H9 (cell line): ENCODE measurements around the gene DNAJC10. TPM values are rescaled to one million over a fixed set of nuclear protein-coding genes. Genes with fewer than 3 reads are reported as not detected.

Experiments
- DNase-seq: peaks from one replicate; pipeline ENCODE4 v3.0.0-alpha.2; 2017
- H2AFZ ChIP-seq: one replicate; pipeline ENCODE4 v1.6.1; 2013; ENCODE audit warnings: mild to moderate bottlenecking, low read length, control low read depth, moderate library complexity
- H2AK5ac ChIP-seq: 2 replicates; pipeline ENCODE4 v1.6.1; 2013; ENCODE audit warnings: low read length, control low read depth, mixed read lengths; ENCODE audit not compliant: insufficient read length
- H2BK120ac ChIP-seq: one replicate; pipeline ENCODE4 v1.6.1; 2013; ENCODE audit warnings: low read depth, mild to moderate bottlenecking, low read length, control low read depth, inconsistent platforms; ENCODE audit not compliant: poor library complexity, severe bottlenecking
- H2BK12ac ChIP-seq: 2 replicates; pipeline ENCODE4 v1.6.1; 2013; ENCODE audit warnings: low read length, control low read depth, mixed read lengths, low read depth; ENCODE audit not compliant: insufficient read length
- H2BK15ac ChIP-seq: 2 replicates; pipeline ENCODE4 v1.6.1; 2013; ENCODE audit warnings: low read depth, low read length, control low read depth
- H2BK20ac ChIP-seq: one replicate; pipeline ENCODE4 v1.6.1; 2013; ENCODE audit warnings: low read depth, mild to moderate bottlenecking, low read length, control low read depth, inconsistent platforms; ENCODE audit not compliant: poor library complexity, severe bottlenecking
- H2BK5ac ChIP-seq: 2 replicates; pipeline ENCODE4 v1.6.1; 2013; ENCODE audit warnings: low read length, control low read depth, mixed read lengths; ENCODE audit not compliant: insufficient read length
- H3K14ac ChIP-seq: 2 replicates; pipeline ENCODE4 v1.6.1; 2013; ENCODE audit warnings: low read length, control low read depth; ENCODE audit not compliant: insufficient read depth
- H3K18ac ChIP-seq: 2 replicates; pipeline ENCODE4 v1.6.1; 2013; ENCODE audit warnings: low read depth, mild to moderate bottlenecking, mixed read lengths, low read length, control low read depth; ENCODE audit not compliant: insufficient read length
- H3K23ac ChIP-seq: 2 replicates; pipeline ENCODE4 v1.6.1; 2013; ENCODE audit warnings: low read length, control low read depth, mixed read lengths, low read depth; ENCODE audit not compliant: insufficient read length
- H3K23me2 ChIP-seq: 2 replicates; pipeline ENCODE4 v1.6.1; 2013; ENCODE audit warnings: low read depth, mild to moderate bottlenecking, mixed read lengths, low read length, control low read depth; ENCODE audit not compliant: insufficient read length, poor library complexity, severe bottlenecking
- H3K27ac ChIP-seq: 2 replicates; pipeline ENCODE4 v1.5.1; 2013; ENCODE audit warnings: low read length, control low read depth, mixed read lengths, low read depth; ENCODE audit not compliant: insufficient read length
- H3K27me3 ChIP-seq: 2 replicates; pipeline ENCODE4 v1.6.1; 2013; ENCODE audit warnings: low read length, control low read depth, inconsistent platforms; ENCODE audit not compliant: insufficient read depth
- H3K4ac ChIP-seq: 2 replicates; pipeline ENCODE4 v1.6.1; 2013; ENCODE audit warnings: low read depth, mild to moderate bottlenecking, control low read depth, inconsistent platforms, low read length, moderate library complexity
- H3K4me1 ChIP-seq: 2 replicates; pipeline ENCODE4 v1.6.1; 2013; ENCODE audit warnings: low read length, control low read depth, inconsistent platforms; ENCODE audit not compliant: insufficient read depth
- H3K4me2 ChIP-seq: 2 replicates; pipeline ENCODE4 v1.6.1; 2013; ENCODE audit warnings: low read length, control low read depth, mixed read lengths; ENCODE audit not compliant: insufficient read length, insufficient read depth
- H3K56ac ChIP-seq: 2 replicates; pipeline ENCODE4 v1.6.1; 2013; ENCODE audit warnings: low read depth, mild to moderate bottlenecking, mixed read lengths, low read length, control low read depth; ENCODE audit not compliant: insufficient read length
- H3K79me1 ChIP-seq: 2 replicates; pipeline ENCODE4 v1.6.1; 2013; ENCODE audit warnings: low read depth, mild to moderate bottlenecking, moderate library complexity, low read length, control low read depth, inconsistent platforms; ENCODE audit not compliant: insufficient read depth, poor library complexity, severe bottlenecking
- H3K79me2 ChIP-seq: 2 replicates; pipeline ENCODE4 v1.6.1; 2013; ENCODE audit warnings: low read length, control low read depth, inconsistent platforms; ENCODE audit not compliant: insufficient read depth
- H3K9ac ChIP-seq: 2 replicates; pipeline ENCODE4 v1.6.1; 2013; ENCODE audit warnings: low read length, control low read depth, mixed read lengths; ENCODE audit not compliant: insufficient read length; ENCODE audit errors: extremely low read depth
- H3K9me3 ChIP-seq: one replicate; pipeline ENCODE4 v1.6.1; 2013; ENCODE audit warnings: low read depth, low read length, inconsistent platforms; ENCODE audit not compliant: control insufficient read depth
- H3T11ph ChIP-seq: one replicate; pipeline ENCODE4 v1.6.1; 2013; ENCODE audit warnings: mild to moderate bottlenecking, low read length, control low read depth, inconsistent platforms
- H4K20me1 ChIP-seq: one replicate; pipeline ENCODE4 v1.6.1; 2013; ENCODE audit not compliant: control insufficient read depth, insufficient read length, insufficient read depth
- H4K5ac ChIP-seq: 2 replicates; pipeline ENCODE4 v1.6.1; 2013; ENCODE audit warnings: low read depth, mild to moderate bottlenecking, mixed read lengths, low read length, control low read depth; ENCODE audit not compliant: insufficient read length
- H4K8ac ChIP-seq: replicated peaks from 2 replicates; pipeline ENCODE4 v1.6.1; 2013; ENCODE audit warnings: low read length, control low read depth, mixed read lengths, low read depth; ENCODE audit not compliant: insufficient read length
- H4K91ac ChIP-seq: 2 replicates; pipeline ENCODE4 v1.6.1; 2013; ENCODE audit warnings: low read depth, mild to moderate bottlenecking, moderate library complexity, mixed read lengths, low read length, control low read depth; ENCODE audit not compliant: insufficient read length
- H3K27ac Mint-ChIP-seq, 3 experiments: 2 replicates in 2 of 3; 3 replicates in 1 of 3; pipeline ENCODE4 v1.8.0; 2020 to 2021; ENCODE audit warnings: mixed read lengths in 3 of 3, mild to moderate bottlenecking in 1 of 3, moderate library complexity in 1 of 3
- H3K27me3 Mint-ChIP-seq: 2 replicates; pipeline ENCODE4 v1.8.0; 2021; ENCODE audit warnings: low read depth, mild to moderate bottlenecking, moderate library complexity, mixed read lengths
- H3K36me3 Mint-ChIP-seq, 3 experiments: 2 replicates in 2 of 3; 3 replicates in 1 of 3; pipeline ENCODE4 v1.8.0; 2020 to 2021; ENCODE audit warnings: low read depth in 3 of 3, mixed read lengths in 3 of 3; ENCODE audit not compliant: insufficient read depth in 1 of 3
- H3K4me1 Mint-ChIP-seq, 2 experiments: 2 replicates each; pipeline ENCODE4 v1.8.0; 2020; ENCODE audit warnings: mixed read lengths in 2 of 2
- H3K4me3 Mint-ChIP-seq, 2 experiments: 2 replicates in 1 of 2; 3 replicates in 1 of 2; pipeline ENCODE4 v1.8.0; 2020 to 2021; ENCODE audit warnings: mild to moderate bottlenecking in 2 of 2, mixed read lengths in 2 of 2, moderate library complexity in 1 of 2
- H3K9me3 Mint-ChIP-seq, 2 experiments: 2 replicates in 1 of 2; 3 replicates in 1 of 2; pipeline ENCODE4 v1.8.0; 2020; ENCODE audit warnings: mild to moderate bottlenecking in 2 of 2, mixed read lengths in 2 of 2, moderate library complexity in 1 of 2
- CTCF ChIP-seq: fragments of 200-600 bp; sonication (generic); conservative IDR thresholded peaks from 3 replicates; pipeline ENCODE4 v1.8.0; 2021; ENCODE audit warnings: antibody characterized with exemption, mild to moderate bottlenecking
- WGBS: extraction: QIAGEN DNeasy Blood & Tissue Kit; methylation state at CpG from one replicate; pipeline ENCODE4 v1.1.7; 2013; ENCODE audit warnings: missing lambda C conversion rate, low lambda C conversion rate, mixed read lengths; ENCODE audit not compliant: insufficient read length; ENCODE audit errors: extremely low coverage; 5-methylcytosine and 5-hydroxymethylcytosine counted together
- total RNA-seq: library from RNA; stranded (reverse); gene quantifications from 2 replicates; pipeline ENCODE4 v1.2.1, GENCODE V29; 2021

Gene DNAJC10
- total RNA-seq, 1 experiment from 2014 or later: 129 TPM

- no peaks in the 10 kb centered on the region for H3K4me1 ChIP-seq
- no peak overlapping the region for H3K14ac ChIP-seq
- H3K9ac ChIP-seq: no peak overlapping the region
- no peak overlapping the region for H2BK20ac ChIP-seq
- H3K23me2 ChIP-seq: no peaks in the 10 kb centered on the region
- Mint-ChIP-seq H3K36me3 (peaks cover 10 to 58% (median 38%) of the 10 kb centered on the region in 3 experiments; a peak in 6 of 7 replicates), H3K4me1 (no peaks in the 10 kb centered on the region), H3K27ac (no peak overlapping the region), H3K9me3 (no peaks in the 10 kb centered on the region), H3K4me3 (no peak overlapping the region), H3K27me3 (no peaks in the 10 kb centered on the region)
- no peak overlapping the region for H2BK15ac ChIP-seq
- H3K23ac ChIP-seq: no peak overlapping the region
- no peak overlapping the region for H4K5ac ChIP-seq
- no peaks in the 10 kb centered on the region for H4K20me1 ChIP-seq
- H3K4ac ChIP-seq: no peak overlapping the region
- no peak overlapping the region for H4K91ac ChIP-seq
- no peak for TF ChIP-seq CTCF
- no peak overlapping the region for H2BK12ac ChIP-seq
- H2BK120ac ChIP-seq: no peak overlapping the region
- H2BK5ac ChIP-seq: no peak overlapping the region
- no peak overlapping the region for H2AFZ ChIP-seq
- H3K9me3 ChIP-seq: no peaks in the 10 kb centered on the region
- H3T11ph ChIP-seq: no peak overlapping the region
- no peaks in the 10 kb centered on the region for H3K79me2 ChIP-seq
- no peak overlapping the region for H3K18ac ChIP-seq
- no peak overlapping the region for H4K8ac ChIP-seq
- H3K4me2 ChIP-seq: no peak overlapping the region
- no CpG with 5 or more reads among the region's 4 CpGs for WGBS
- DNase-seq: no peak
- H3K79me1 ChIP-seq: no peaks in the 10 kb centered on the region
- no peak overlapping the region for H3K56ac ChIP-seq
- no peak overlapping the region for H3K27ac ChIP-seq
- H3K27me3 ChIP-seq: no peaks in the 10 kb centered on the region
- no peak overlapping the region for H2AK5ac ChIP-seq
Measured at GRCh38 chr2:182728014-182728413, 12.0 kb downstream of the DNAJC10 start.
